ENCODE data around the gene FOXO6. TPM values are rescaled to one million over a fixed set of nuclear protein-coding genes. Genes with fewer than 3 reads are reported as not detected.

Gene FOXO6
- total and polyA plus RNA-seq, 9 of the 15 experiments (the other 6 are each of a cell fraction or from before 2014, with no cell fraction given) = 0.04 to 0.31 (median 0.12) TPM; not detected in 5

DNA sequence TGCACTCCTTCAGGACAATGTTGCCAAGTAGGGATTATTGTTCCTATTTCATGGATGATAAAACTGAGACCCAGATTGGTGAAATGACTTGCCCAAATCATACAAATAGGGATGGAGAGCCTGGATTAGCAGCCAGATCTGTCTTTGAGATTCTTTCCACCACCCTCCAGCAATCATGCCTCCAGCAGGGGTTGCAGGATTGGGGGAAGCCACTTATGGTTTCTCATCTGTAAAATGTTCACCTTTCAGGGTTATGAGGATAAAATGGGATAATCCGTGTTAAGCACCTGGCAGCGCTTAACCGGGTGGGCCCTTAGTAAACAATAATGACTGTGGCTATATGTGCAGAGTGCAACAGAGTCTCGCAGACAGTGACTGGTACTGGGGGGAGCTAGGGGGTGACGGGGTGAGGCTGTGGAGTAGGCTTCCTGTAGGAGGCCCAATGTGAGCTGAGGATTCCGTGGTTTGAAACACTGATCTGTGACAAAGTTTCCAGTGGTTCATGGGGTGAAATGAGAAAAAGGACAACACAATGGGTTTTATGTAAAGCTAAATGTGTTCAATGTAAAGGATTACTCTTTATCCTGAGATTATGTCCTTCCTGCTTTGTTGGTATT lies 33.7 kb upstream of the FOXO6 start:
- in situ Hi-C loops (cut with MboI) (loop anchor here (5.0 kb wide), 1 partner anchor 85 kb away; no protein-coding TSS in a partner anchor), intact Hi-C loops (cut with micrococcal nuclease) (no loop called here)
- Histone ChIP-seq H3K79me2 (ENCODE audit: control insufficient read depth, insufficient read depth, low read length) (no peaks in the 10 kb centered on the region), H3K27me3 (ENCODE audit: control insufficient read depth in 2 of 2, insufficient read depth in 2 of 2, low read length in 2 of 2) (peaks cover 0 to 28% of the 10 kb centered on the region in 2 experiments; a peak in 3 of 5 replicates), H3K4me1 (replicated peaks in 1 of 2; ENCODE audit: control insufficient read depth in 2 of 2, insufficient read depth in 2 of 2, low read length in 2 of 2) (no peaks in the 10 kb centered on the region; a peak in 3 of 5 replicates), H2AFZ (ENCODE audit: low read depth, low read length) (no peak overlapping the region), H3K4me2 (ENCODE audit: insufficient read depth, low read length) (no peak overlapping the region), H3K27ac (ENCODE audit: extremely low read depth, low read depth, low read length) (no peak overlapping the region), H3K9ac (ENCODE audit: insufficient read depth in 1 of 2, low read depth in 2 of 2, low read length in 2 of 2) (no peak overlapping the region), H3K9me1 (ENCODE audit: control insufficient read depth, insufficient read depth, low read length) (no peaks in the 10 kb centered on the region), H3K36me3 (ENCODE audit: control insufficient read depth, insufficient read depth, low read length) (no peaks in the 10 kb centered on the region), H3K9me3 (replicated peaks; ENCODE audit: control insufficient read depth, insufficient read depth, low read depth, low read length) (no peaks in the 10 kb centered on the region), H3K4me3 (no peak overlapping the region), H4K20me1 (replicated peaks; ENCODE audit: control insufficient read depth, insufficient read depth, low read length) (no peaks in the 10 kb centered on the region)
- FAIRE-seq (no peak), ATAC-seq (no peak), DNase-seq (ENCODE audit: extremely low read depth in 1 of 4, low spot score in 3 of 4) (peak in 1 of 4 experiments; percentile 6)
- ChIA-PET CTCF (ENCODE audit: low intra/inter-chr PET ratio) (interaction anchor here (0.9 kb wide), 1 partner anchor 89 kb away, joined by 3 read pairs; no protein-coding TSS in a partner anchor), POLR2A (interaction anchor here (1.6 kb wide), 1 partner anchor 13 kb away, joined by 3 read pairs; no protein-coding TSS in a partner anchor)
- WGBS (ENCODE audit: insufficient coverage, low coverage, missing lambda C conversion rate) = 2% methylated on average over 6 of the region's 6 CpGs
- no TSS peak for BruUV-seq (replicated peaks)
- TF ChIP-seq RBM25 (IDR thresholded peaks at IDR 0.05; ENCODE audit: low read depth, low read length, severe bottlenecking) = peak; percentile 24
- TF ChIP-seq SIN3B (IDR thresholded peaks at IDR 0.05; ENCODE audit: low read depth) = no peak

DNA sequence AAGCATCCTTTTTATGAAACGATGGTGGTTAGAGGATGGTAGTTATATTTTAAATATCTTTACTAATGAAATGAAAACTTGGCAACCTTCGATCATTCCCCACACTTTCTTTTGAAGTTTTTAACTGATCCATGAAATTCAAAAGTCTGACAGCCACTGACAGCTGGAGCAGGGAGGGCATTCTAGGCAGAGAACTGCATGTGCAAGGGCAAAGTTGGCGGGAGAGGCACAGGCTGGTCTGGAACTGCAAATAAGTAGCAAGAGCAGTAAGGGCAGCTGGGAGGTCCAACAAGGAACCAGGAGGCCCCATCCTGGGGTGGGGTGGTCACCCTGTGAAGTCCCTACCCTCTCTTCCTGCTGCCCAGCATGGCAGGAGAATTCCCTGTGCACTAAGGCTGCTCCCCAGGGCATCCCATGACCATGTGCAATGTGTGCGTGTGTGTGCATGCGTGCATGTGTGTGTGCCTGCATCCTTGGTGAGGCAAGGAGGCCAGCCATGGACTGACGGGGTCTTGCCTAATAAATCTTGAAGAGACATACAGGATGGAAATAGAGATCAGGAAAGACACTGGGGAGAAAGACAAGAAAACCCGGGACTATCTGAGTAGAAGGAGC lies 33.1 kb upstream of the FOXO6 start:
- WGBS (ENCODE audit: insufficient coverage, low coverage, missing lambda C conversion rate) = 2% methylated on average over 7 of the region's 7 CpGs
- peaks cover 0 to 25% of the 10 kb centered on the region in 2 experiments; a peak in 3 of 5 replicates for H3K27me3 ChIP-seq (ENCODE audit: control insufficient read depth in 2 of 2, insufficient read depth in 2 of 2, low read length in 2 of 2)
- ChIA-PET CTCF (ENCODE audit: low intra/inter-chr PET ratio) (interaction anchor here (0.9 kb wide), 1 partner anchor 89 kb away, joined by 3 read pairs; no protein-coding TSS in a partner anchor), POLR2A (interaction anchor here (0.6 to 1.6 kb wide), 2 partner anchors 14 to 34 kb away, joined by 3 read pairs; no protein-coding TSS in a partner anchor)
- in situ Hi-C loops (cut with MboI) (loop anchor here (5.0 kb wide), 1 partner anchor 84 kb away; no protein-coding TSS in a partner anchor), intact Hi-C loops (cut with micrococcal nuclease) (no loop called here)
- H3K36me3 ChIP-seq (ENCODE audit: control insufficient read depth, insufficient read depth, low read length) = no peaks in the 10 kb centered on the region
- H3K9me1 ChIP-seq (ENCODE audit: control insufficient read depth, insufficient read depth, low read length) = no peaks in the 10 kb centered on the region
- no TSS peak for BruUV-seq (replicated peaks)
- no peaks in the 10 kb centered on the region for H3K79me2 ChIP-seq (ENCODE audit: control insufficient read depth, insufficient read depth, low read length)
- H3K4me3 ChIP-seq = no peak overlapping the region
- FAIRE-seq = no peak
- H3K9me3 ChIP-seq (replicated peaks; ENCODE audit: control insufficient read depth, insufficient read depth, low read depth, low read length) = no peaks in the 10 kb centered on the region; the same call in 1 of the 2 replicates
- no peak overlapping the region for H3K27ac ChIP-seq (ENCODE audit: extremely low read depth, low read depth, low read length)
- peaks cover 0 to 2% of the 10 kb centered on the region in 2 experiments; a peak in 4 of 5 replicates for H3K4me1 ChIP-seq (replicated peaks in 1 of 2; ENCODE audit: control insufficient read depth in 2 of 2, insufficient read depth in 2 of 2, low read length in 2 of 2)
- ATAC-seq = no peak
- DNase-seq (ENCODE audit: extremely low read depth in 1 of 4, low spot score in 3 of 4) = no peak
- no peak overlapping the region for H3K4me2 ChIP-seq (ENCODE audit: insufficient read depth, low read length)
- H2AFZ ChIP-seq (ENCODE audit: low read depth, low read length) = no peak overlapping the region
- H3K9ac ChIP-seq (ENCODE audit: insufficient read depth in 1 of 2, low read depth in 2 of 2, low read length in 2 of 2) = no peak overlapping the region
- no peaks in the 10 kb centered on the region for H4K20me1 ChIP-seq (replicated peaks; ENCODE audit: control insufficient read depth, insufficient read depth, low read length)
- TF ChIP-seq RNF2 (IDR thresholded peaks at IDR 0.05) = no peak
- TF ChIP-seq CBX2 (IDR thresholded peaks at IDR 0.05; ENCODE audit: insufficient read depth, low read length, poor library complexity, severe bottlenecking) = no peak
- TF ChIP-seq SETDB1 (IDR thresholded peaks at IDR 0.05; ENCODE audit: low read length) = no peak
- no peak for TF ChIP-seq PRPF4 (IDR thresholded peaks at IDR 0.05; ENCODE audit: insufficient read depth, low read depth, low read length, poor library complexity, severe bottlenecking)
- no peak for TF ChIP-seq POLR2G (IDR thresholded peaks at IDR 0.05; ENCODE audit: low read depth, low read length)
- TF ChIP-seq, protein P1, sequence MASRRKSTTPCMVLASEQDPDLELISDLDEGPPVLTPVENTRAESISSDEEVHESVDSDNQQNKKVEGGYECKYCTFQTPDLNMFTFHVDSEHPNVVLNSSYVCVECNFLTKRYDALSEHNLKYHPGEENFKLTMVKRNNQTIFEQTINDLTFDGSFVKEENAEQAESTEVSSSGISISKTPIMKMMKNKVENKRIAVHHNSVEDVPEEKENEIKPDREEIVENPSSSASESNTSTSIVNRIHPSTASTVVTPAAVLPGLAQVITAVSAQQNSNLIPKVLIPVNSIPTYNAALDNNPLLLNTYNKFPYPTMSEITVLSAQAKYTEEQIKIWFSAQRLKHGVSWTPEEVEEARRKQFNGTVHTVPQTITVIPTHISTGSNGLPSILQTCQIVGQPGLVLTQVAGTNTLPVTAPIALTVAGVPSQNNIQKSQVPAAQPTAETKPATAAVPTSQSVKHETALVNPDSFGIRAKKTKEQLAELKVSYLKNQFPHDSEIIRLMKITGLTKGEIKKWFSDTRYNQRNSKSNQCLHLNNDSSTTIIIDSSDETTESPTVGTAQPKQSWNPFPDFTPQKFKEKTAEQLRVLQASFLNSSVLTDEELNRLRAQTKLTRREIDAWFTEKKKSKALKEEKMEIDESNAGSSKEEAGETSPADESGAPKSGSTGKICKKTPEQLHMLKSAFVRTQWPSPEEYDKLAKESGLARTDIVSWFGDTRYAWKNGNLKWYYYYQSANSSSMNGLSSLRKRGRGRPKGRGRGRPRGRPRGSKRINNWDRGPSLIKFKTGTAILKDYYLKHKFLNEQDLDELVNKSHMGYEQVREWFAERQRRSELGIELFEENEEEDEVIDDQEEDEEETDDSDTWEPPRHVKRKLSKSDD (conservative IDR thresholded peaks at IDR 0.05; ENCODE audit: low read length) = no peak
- TF ChIP-seq, protein P2, sequence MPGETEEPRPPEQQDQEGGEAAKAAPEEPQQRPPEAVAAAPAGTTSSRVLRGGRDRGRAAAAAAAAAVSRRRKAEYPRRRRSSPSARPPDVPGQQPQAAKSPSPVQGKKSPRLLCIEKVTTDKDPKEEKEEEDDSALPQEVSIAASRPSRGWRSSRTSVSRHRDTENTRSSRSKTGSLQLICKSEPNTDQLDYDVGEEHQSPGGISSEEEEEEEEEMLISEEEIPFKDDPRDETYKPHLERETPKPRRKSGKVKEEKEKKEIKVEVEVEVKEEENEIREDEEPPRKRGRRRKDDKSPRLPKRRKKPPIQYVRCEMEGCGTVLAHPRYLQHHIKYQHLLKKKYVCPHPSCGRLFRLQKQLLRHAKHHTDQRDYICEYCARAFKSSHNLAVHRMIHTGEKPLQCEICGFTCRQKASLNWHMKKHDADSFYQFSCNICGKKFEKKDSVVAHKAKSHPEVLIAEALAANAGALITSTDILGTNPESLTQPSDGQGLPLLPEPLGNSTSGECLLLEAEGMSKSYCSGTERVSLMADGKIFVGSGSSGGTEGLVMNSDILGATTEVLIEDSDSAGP (CRISPR knock-in tag; IDR thresholded peaks at IDR 0.05) = no peak

Data from K562 (cell line).